Measurements from ENCODE around the gene PKP4. TPM values are rescaled to one million over a fixed set of nuclear protein-coding genes. Genes with fewer than 3 reads are reported as not detected.
A peak's percentile ranks its signal among the peaks of the same experiment; 100 is the strongest.

Gene PKP4
- total and polyA plus RNA-seq, 2 experiments from 2014 or later: 35.7 to 92.3 TPM

GRCh38 chr2:158498043-158498748 lies 41.4 kb downstream of the PKP4 start:
- ATAC-seq (no peak), DNase-seq (ENCODE audit: low spot score) (no peak)
- Histone ChIP-seq H4K20me1 (replicated peaks; ENCODE audit: insufficient read depth) (peaks cover 13% of the 10 kb centered on the region), H3K9me2 (ENCODE audit: insufficient read depth) (no peaks in the 10 kb centered on the region), H3K4me3 (no peak overlapping the region), H3K27me3 (ENCODE audit: insufficient read depth) (no peaks in the 10 kb centered on the region), H3F3A (replicated peaks; ENCODE audit: low read depth) (no peaks in the 10 kb centered on the region), H3K4me1 (ENCODE audit: insufficient read depth) (peaks cover 26% of the 10 kb centered on the region), H3K36me3 (ENCODE audit: insufficient read depth) (no peaks in the 10 kb centered on the region), H2AFZ (no peak overlapping the region), H3K79me2 (replicated peaks; ENCODE audit: insufficient read depth) (peaks cover 99% of the 10 kb centered on the region), H3K4me2 (peak overlapping the region; percentile 63; the same call in 1 of the 2 replicates), H3K27ac (ENCODE audit: low read depth) (peak overlapping the region; percentile 29; the same call in 1 of the 2 replicates)
- TF ChIP-seq POLR2AphosphoS5 (IDR thresholded peaks at IDR 0.05; ENCODE audit: low read depth) (no peak), REST (IDR thresholded peaks at IDR 0.05; ENCODE audit: unreplicated experiment) (no peak), CREB1 (CRISPR knock-in tag; IDR thresholded peaks at IDR 0.05; ENCODE audit: low read depth) (no peak), ZNF331 (CRISPR knock-in tag; IDR thresholded peaks at IDR 0.05; ENCODE audit: low read depth) (no peak), STAT1 (IDR thresholded peaks at IDR 0.05; ENCODE audit: unreplicated experiment) (no peak), NANOG (IDR thresholded peaks at IDR 0.05; ENCODE audit: borderline replicate concordance) (no peak), ZNF462 (CRISPR knock-in tag; IDR thresholded peaks at IDR 0.05) (no peak), EZH2 (IDR thresholded peaks at IDR 0.05; ENCODE audit: low read depth, unreplicated experiment) (no peak)
- no peaks in the 10 kb centered on the region; the same call in 2 of the 3 replicates for H3K36me3 Mint-ChIP-seq (ENCODE audit: low read depth)
- H3K27ac Mint-ChIP-seq: peak overlapping the region; percentile 73; the same call in 1 of the 2 replicates
- H3K4me3 Mint-ChIP-seq: no peak overlapping the region
- no peaks in the 10 kb centered on the region for H3K27me3 Mint-ChIP-seq (ENCODE audit: insufficient read depth, low read depth, poor library complexity)
- peaks cover 45% of the 10 kb centered on the region for H3K4me1 Mint-ChIP-seq
- H3K9me3 Mint-ChIP-seq: no peaks in the 10 kb centered on the region
